ENCODE data around the gene PLCD3. TPM values are rescaled to one million over a fixed set of nuclear protein-coding genes. Genes with fewer than 3 reads are reported as not detected.

Gene PLCD3
- total and polyA plus RNA-seq, 2 of the 13 experiments (the other 11 are each of a cell fraction or from before 2014, with no cell fraction given): 11.3 to 39.1 TPM

GRCh38 chr17:45101883-45102811 is 30.2 kb downstream of the PLCD3 start (continued):
- TF ChIP-seq ZNF570 (CRISPR knock-in tag; IDR thresholded peaks at IDR 0.05; ENCODE audit: borderline replicate concordance) (no peak), ZFX (CRISPR knock-in tag; IDR thresholded peaks at IDR 0.05; ENCODE audit: low read depth) (peak; percentile 92), PTBP1 (IDR thresholded peaks at IDR 0.05; ENCODE audit: low read depth, low read length, poor library complexity, severe bottlenecking) (no peak), KDM2A (CRISPR knock-in tag; IDR thresholded peaks at IDR 0.05; ENCODE audit: borderline replicate concordance, low read depth) (peak; percentile 36; the same call in 1 of the 2 replicates), DBP (CRISPR knock-in tag; IDR thresholded peaks at IDR 0.05; ENCODE audit: not compliant biosample characterization) (no peak), CENPBD1 (CRISPR knock-in tag; IDR thresholded peaks at IDR 0.05; ENCODE audit: borderline replicate concordance, low read depth) (no peak), AGO2 (optimal IDR thresholded peaks at IDR 0.05; ENCODE audit: low read depth, low read length) (no peak), ERF (CRISPR knock-in tag; IDR thresholded peaks at IDR 0.05) (peak; percentile 42; the same call in 1 of the 2 replicates), AGO1 (IDR thresholded peaks at IDR 0.05; ENCODE audit: low read depth, low read length, poor library complexity, severe bottlenecking) (no peak), ATF6 (CRISPR knock-in tag; conservative IDR thresholded peaks at IDR 0.05) (no peak), CAMTA2 (CRISPR knock-in tag; IDR thresholded peaks at IDR 0.05; ENCODE audit: borderline replicate concordance) (no peak), PCBP1 (IDR thresholded peaks at IDR 0.05; ENCODE audit: borderline replicate concordance, low read depth, low read length) (no peak), ZNF713 (CRISPR knock-in tag; IDR thresholded peaks at IDR 0.05) (no peak), SAP130 (CRISPR knock-in tag; IDR thresholded peaks at IDR 0.05; ENCODE audit: low read depth) (peak; percentile 92), SMAD1 (CRISPR knock-in tag; IDR thresholded peaks at IDR 0.05; ENCODE audit: borderline replicate concordance, low read depth) (no peak), MED1 (CRISPR knock-in tag; IDR thresholded peaks at IDR 0.05) (peak; percentile 60), ZNF337 (CRISPR knock-in tag; IDR thresholded peaks at IDR 0.05; ENCODE audit: borderline replicate concordance, low read depth) (no peak), ZNF639 (CRISPR knock-in tag; conservative IDR thresholded peaks at IDR 0.05) (0 out of 2 replicates have a peak, but pooled peaks have one; percentile 18), KLF13 (CRISPR knock-in tag; IDR thresholded peaks at IDR 0.05) (no peak), ZNF335 (CRISPR knock-in tag; IDR thresholded peaks at IDR 0.05) (peak; percentile 80; the same call in 1 of the 2 replicates), RARG (CRISPR knock-in tag; IDR thresholded peaks at IDR 0.05; ENCODE audit: low read depth) (no peak), CCAR2 (optimal IDR thresholded peaks at IDR 0.05; ENCODE audit: low read depth, low read length) (no peak), ZNF432 (CRISPR knock-in tag; IDR thresholded peaks at IDR 0.05; ENCODE audit: borderline replicate concordance) (no peak)
